Neural cell (in vitro differentiated cells): ENCODE data around the gene SLC15A2. TPM values are rescaled to one million over a fixed set of nuclear protein-coding genes. Genes with fewer than 3 reads are reported as not detected.

ENCODE experiments used
- H2AFZ ChIP-seq: fragments of 200-600, 300-800 bp; sonication (generic), shearing (Covaris generic); 2 replicates; pipeline ENCODE4 v1.6.0; 2014; ENCODE audit warnings: low read depth, mild to moderate bottlenecking, antibody characterized with exemption, low read length, moderate library complexity
- H3F3A ChIP-seq: fragments of 200-600 bp; shearing (Covaris generic); 2 replicates; pipeline ENCODE4 v1.6.1; 2016; ENCODE audit warnings: mild to moderate bottlenecking, moderate library complexity, mixed read lengths, antibody characterized with exemption, low read length; ENCODE audit not compliant: insufficient read depth, poor library complexity, severe bottlenecking
- H3K27ac ChIP-seq: fragments of 200-600, 300-800 bp; sonication (generic), shearing (Covaris generic); 2 replicates; pipeline ENCODE4 v1.5.1; 2014; ENCODE audit warnings: mild to moderate bottlenecking, low read length, moderate library complexity
- H3K27me3 ChIP-seq: fragments of 300-800, 200-600 bp; sonication (generic), shearing (Covaris generic); 2 replicates; pipeline ENCODE4 v1.6.0; 2014; ENCODE audit warnings: mild to moderate bottlenecking, low read depth, low read length, moderate library complexity; ENCODE audit not compliant: insufficient read depth
- H3K36me3 ChIP-seq: fragments of 300-800, 200-600 bp; sonication (generic), shearing (Covaris generic); 2 replicates; pipeline ENCODE4 v1.5.1; 2014; ENCODE audit warnings: mild to moderate bottlenecking, antibody characterized with exemption, low read length, moderate library complexity; ENCODE audit not compliant: insufficient read depth
- H3K4me2 ChIP-seq: fragments of 300-800, 200-600 bp; sonication (generic), shearing (Covaris generic); 2 replicates; pipeline ENCODE4 v1.6.0; 2014; ENCODE audit warnings: mild to moderate bottlenecking, low read length
- H3K4me3 ChIP-seq: fragments of 300-800, 200-600 bp; sonication (generic), shearing (Covaris generic); 2 replicates; pipeline ENCODE4 v1.5.1; 2014; ENCODE audit warnings: mild to moderate bottlenecking, low read length, moderate library complexity
- H3K79me2 ChIP-seq: fragments of 200-600 bp; shearing (Covaris generic); replicated peaks from 2 replicates; pipeline ENCODE4 v1.6.0; 2014; ENCODE audit warnings: mild to moderate bottlenecking, low read length, moderate library complexity; ENCODE audit not compliant: insufficient read depth
- H3K9ac ChIP-seq: fragments of 300-800, 200-600 bp; sonication (generic), shearing (Covaris generic); 2 replicates; pipeline ENCODE4 v1.6.1; 2016; ENCODE audit warnings: mild to moderate bottlenecking, low read length, mixed read lengths
- H3K9me2 ChIP-seq: fragments of 200-600 bp; shearing (Covaris generic); 2 replicates; pipeline ENCODE4 v1.6.1; 2016; ENCODE audit warnings: mild to moderate bottlenecking, low read length, mixed read lengths; ENCODE audit not compliant: insufficient read depth
- H3K9me3 ChIP-seq: fragments of 200-600, 300-800 bp; sonication (generic), shearing (Covaris generic); 2 replicates; pipeline ENCODE4 v1.6.1; 2016; ENCODE audit warnings: mild to moderate bottlenecking, mixed run types, low read length, moderate library complexity, mixed read lengths
- H4K20me1 ChIP-seq: fragments of 200-600 bp; shearing (Covaris generic); 2 replicates; pipeline ENCODE4 v1.6.1; 2016; ENCODE audit warnings: mild to moderate bottlenecking, mixed run types; ENCODE audit not compliant: insufficient read depth
- CTCF ChIP-seq: fragments of 450-650 bp; IDR thresholded peaks from 2 replicates; pipeline ENCODE4 v1.5.1; 2014; ENCODE audit warnings: antibody characterized with exemption, mild to moderate bottlenecking, moderate library complexity; ENCODE audit not compliant: poor library complexity, severe bottlenecking
- EP300 ChIP-seq: fragments of 450-650 bp; conservative IDR thresholded peaks from 2 replicates; pipeline ENCODE4 v1.6.1; 2014; ENCODE audit warnings: antibody characterized with exemption, mild to moderate bottlenecking, moderate library complexity; ENCODE audit not compliant: poor library complexity, severe bottlenecking
- EZH2 ChIP-seq: fragments of 200-600, 300-800 bp; shearing (Covaris generic), sonication (generic); IDR thresholded peaks from 2 replicates; pipeline ENCODE4 v1.6.1; 2014; ENCODE audit warnings: antibody characterized with exemption, low read length, borderline replicate concordance, mild to moderate bottlenecking; ENCODE audit not compliant: insufficient read depth, poor library complexity, severe bottlenecking
- MXI1 ChIP-seq: fragments of 450-650 bp; conservative IDR thresholded peaks from 2 replicates; pipeline ENCODE4 v1.6.1; 2014; ENCODE audit warnings: antibody characterized with exemption, mild to moderate bottlenecking; ENCODE audit not compliant: poor library complexity, severe bottlenecking
- POLR2AphosphoS5 ChIP-seq: IDR thresholded peaks from 2 replicates; pipeline ENCODE4 v1.6.1; 2012
- RAD21 ChIP-seq: fragments of 450-650 bp; conservative IDR thresholded peaks from 2 replicates; pipeline ENCODE4 v1.6.1; 2014; ENCODE audit warnings: antibody characterized with exemption, mild to moderate bottlenecking, moderate library complexity
- REST ChIP-seq: IDR thresholded peaks from 2 replicates; pipeline ENCODE4 v1.6.1; 2012; ENCODE audit warnings: borderline replicate concordance
- SMC3 ChIP-seq: fragments of 450-650 bp; conservative IDR thresholded peaks from 2 replicates; pipeline ENCODE4 v1.6.1; 2014; ENCODE audit warnings: antibody characterized with exemption, mild to moderate bottlenecking, moderate library complexity; ENCODE audit not compliant: poor library complexity
- TAF1 ChIP-seq: IDR thresholded peaks from 2 replicates; pipeline ENCODE4 v1.6.1; 2012; ENCODE audit warnings: low read depth
- polyA plus RNA-seq: library from polyadenylated mRNA; depleted of rRNA; stranded (reverse); fragments of >200 nt; gene quantifications from 2 replicates; pipeline ENCODE4 v1.2.3, GENCODE V29; 2014

The SLC15A2 gene
- polyA plus RNA-seq, 1 donor from 2014 or later, result 1.6 TPM

DNA sequence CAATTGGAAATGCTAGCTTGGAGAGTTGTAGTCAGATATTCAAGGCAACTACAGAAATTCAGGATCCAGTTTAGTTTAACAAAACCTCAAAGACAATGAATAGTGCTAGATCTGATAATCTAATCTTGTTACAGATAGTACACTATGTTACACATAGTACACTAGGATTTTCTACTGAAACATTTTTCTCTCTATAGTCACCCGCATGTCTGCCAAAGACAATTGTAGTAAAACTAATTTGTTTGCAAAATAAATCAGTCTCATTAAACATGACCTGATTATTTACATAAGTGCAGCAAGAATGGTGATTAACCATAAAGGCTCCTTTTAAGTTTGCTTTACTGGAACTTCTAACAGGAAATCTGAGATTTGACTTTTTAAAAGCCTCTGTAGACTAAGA is 75.8 kb downstream of the SLC15A2 start:
- Histone ChIP-seq H3K27me3 (no peaks in the 10 kb centered on the region), H3K4me3 (no peak overlapping the region), H3K79me2 (no peaks in the 10 kb centered on the region), H2AFZ (no peak overlapping the region), H3K9me2 (no peaks in the 10 kb centered on the region), H3K9me3 (no peaks in the 10 kb centered on the region), H3F3A (no peaks in the 10 kb centered on the region), H3K9ac (no peak overlapping the region), H3K27ac (no peak overlapping the region), H3K36me3 (no peaks in the 10 kb centered on the region), H3K4me2 (no peak overlapping the region), H4K20me1 (no peaks in the 10 kb centered on the region)
- TF ChIP-seq REST, result no peak

DNA sequence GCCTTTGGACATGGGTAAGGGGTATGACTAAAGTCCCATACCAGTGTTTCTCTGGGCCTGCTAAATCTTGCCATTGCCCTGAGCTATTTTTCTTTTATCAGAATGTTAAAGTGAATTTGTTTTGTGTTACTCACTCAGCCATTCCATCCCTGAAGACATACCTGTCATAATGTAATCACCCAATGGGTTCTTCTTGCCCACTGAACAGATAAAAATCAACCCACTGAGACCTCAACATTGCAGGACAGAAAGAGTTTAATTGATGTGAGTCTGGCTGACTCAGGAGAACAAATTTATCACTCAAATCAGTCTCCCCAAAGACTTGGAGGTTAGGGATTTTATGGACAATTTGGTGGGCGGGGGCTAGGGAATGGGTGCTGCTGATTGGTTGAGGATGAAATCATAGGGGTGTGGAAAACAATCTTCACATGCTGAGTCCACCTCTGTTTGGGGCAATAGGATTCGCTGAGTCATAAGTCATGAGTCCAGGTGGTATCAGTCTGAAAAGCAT is 80.5 kb downstream of the SLC15A2 start:
- no peaks in the 10 kb centered on the region for H4K20me1 ChIP-seq
- no peaks in the 10 kb centered on the region for H3F3A ChIP-seq
- H3K36me3 ChIP-seq, result no peaks in the 10 kb centered on the region
- H3K9me2 ChIP-seq, result no peaks in the 10 kb centered on the region
- no peaks in the 10 kb centered on the region for H3K9me3 ChIP-seq
- H3K27me3 ChIP-seq, result no peaks in the 10 kb centered on the region
- no peak overlapping the region for H3K27ac ChIP-seq
- no peak overlapping the region for H2AFZ ChIP-seq
- H3K4me3 ChIP-seq, result no peak overlapping the region
- no peak overlapping the region for H3K4me2 ChIP-seq
- H3K79me2 ChIP-seq, result no peaks in the 10 kb centered on the region
- TF ChIP-seq EP300 (no peak), RAD21 (no peak), EZH2 (no peak), POLR2AphosphoS5 (no peak), REST (no peak), CTCF (no peak), TAF1 (no peak), MXI1 (no peak), SMC3 (no peak)
- H3K9ac ChIP-seq, result no peak overlapping the region
